ENCODE measurements around the gene NLRP1.

NLRP1 gene

DNA sequence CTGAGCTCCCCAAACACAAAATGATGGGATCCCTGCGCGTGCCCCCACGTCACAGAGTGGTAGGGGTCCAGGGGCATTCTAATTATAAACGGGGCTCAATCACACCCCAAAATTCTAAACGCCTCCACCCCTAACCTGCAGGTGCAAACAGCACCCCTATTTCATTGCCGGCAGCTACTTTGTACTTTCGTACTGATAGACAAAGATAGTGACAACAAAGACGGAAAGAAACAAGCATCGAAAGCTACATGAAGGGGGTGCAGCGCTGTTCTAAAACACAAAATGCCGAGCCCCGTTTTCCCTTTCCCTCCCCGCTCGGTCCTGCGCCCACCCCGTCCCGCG is 84.1 kb downstream of the NLRP1 start:
- Histone ChIP-seq H3K4me3 (peak overlapping the region; percentile 94), H3K27ac (peak overlapping the region; percentile 89), H3K9ac (ENCODE audit: insufficient read length) (peak overlapping the region; percentile 70), H3K36me3 (ENCODE audit: insufficient read depth, low read length) (no peaks in the 10 kb centered on the region), H3K9me3 (ENCODE audit: low read depth, low read length) (no peaks in the 10 kb centered on the region)
- no peak for TF ChIP-seq FOXP2 (optimal IDR thresholded peaks at IDR 0.05; ENCODE audit: control extremely low read depth, extremely low read length, insufficient read depth)
- TF ChIP-seq POLR2AphosphoS5 (IDR thresholded peaks at IDR 0.05; ENCODE audit: borderline replicate concordance, low read depth, low read length) = no peak
- no peak for TF ChIP-seq EZH2 (IDR thresholded peaks at IDR 0.05)
- DNase-seq (ENCODE audit: low read depth, low spot score) = no peak

DNA sequence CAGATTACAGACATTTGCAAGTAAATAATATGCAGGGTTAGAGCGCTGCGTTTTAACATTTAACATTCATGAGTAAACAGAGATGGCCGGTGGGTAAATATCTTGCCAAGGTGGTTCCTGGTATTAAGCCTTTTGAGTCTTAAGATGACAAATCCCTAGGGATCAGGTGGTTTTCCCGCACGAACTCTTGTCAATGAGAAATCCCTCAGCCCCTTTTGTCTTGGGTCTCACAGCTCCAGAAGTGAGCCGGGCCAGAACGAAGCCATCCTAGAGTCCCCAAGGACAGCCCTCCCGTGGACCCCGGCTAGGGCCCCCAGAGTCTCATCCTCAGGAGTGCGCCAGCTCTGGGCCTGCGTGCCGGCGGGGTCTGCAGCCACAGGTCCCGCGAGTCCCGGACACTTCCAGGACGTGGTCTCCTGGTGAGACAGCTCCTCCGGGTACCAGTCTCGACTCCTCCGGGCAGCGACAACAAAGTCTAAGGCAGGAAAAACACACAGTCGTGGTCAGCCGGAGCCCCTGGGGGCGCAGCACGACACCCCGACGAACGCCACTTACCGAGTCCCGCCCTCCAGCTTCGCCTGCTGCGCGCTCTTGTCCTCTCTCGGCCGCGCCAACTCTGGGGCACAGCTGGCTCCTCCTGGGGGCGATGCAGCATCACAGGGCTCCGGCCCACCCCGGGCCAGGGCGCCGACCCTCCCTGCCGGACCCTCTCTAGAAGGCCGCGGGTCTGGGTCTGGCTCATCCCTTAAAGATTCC is 84.7 kb downstream of the NLRP1 start:
- H3K9me3 ChIP-seq (ENCODE audit: low read depth, low read length) = peaks cover under 1% of the 10 kb centered on the region; the same call in 1 of the 2 replicates
- TF ChIP-seq FOXP2 (optimal IDR thresholded peaks at IDR 0.05; ENCODE audit: control extremely low read depth, extremely low read length, insufficient read depth) (no peak), EZH2 (IDR thresholded peaks at IDR 0.05) (no peak), POLR2AphosphoS5 (IDR thresholded peaks at IDR 0.05; ENCODE audit: borderline replicate concordance, low read depth, low read length) (no peak)
- H3K36me3 ChIP-seq (ENCODE audit: insufficient read depth, low read length) = no peaks in the 10 kb centered on the region
- DNase-seq (ENCODE audit: low read depth, low spot score) = no peak
- peak overlapping the region; percentile 94 for H3K4me3 ChIP-seq
- peak overlapping the region; percentile 70 for H3K9ac ChIP-seq (ENCODE audit: insufficient read length)
- H3K27ac ChIP-seq = no peak overlapping the region

DNA sequence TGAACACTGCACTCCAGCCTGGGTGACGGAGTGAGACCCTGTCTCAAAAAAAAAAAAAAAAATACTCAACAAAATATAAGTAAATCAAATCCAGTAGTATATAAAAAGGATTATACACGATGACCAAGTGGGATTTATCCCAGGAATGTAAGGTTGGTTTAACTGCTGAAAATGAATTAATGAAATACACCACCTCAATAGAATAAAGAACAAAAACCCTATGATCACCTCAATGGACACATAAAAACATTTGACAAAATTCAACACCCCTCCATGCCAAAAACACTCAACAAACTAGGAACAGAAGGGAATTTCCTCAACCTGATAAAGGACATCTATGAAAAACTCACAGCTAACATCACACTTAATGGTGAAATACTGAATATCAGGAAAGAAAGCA is 91.3 kb downstream of the NLRP1 start:
- Histone ChIP-seq H3K27ac (no peak overlapping the region), H3K4me3 (no peak overlapping the region)
- TF ChIP-seq FOXP2 (optimal IDR thresholded peaks at IDR 0.05; ENCODE audit: control extremely low read depth, extremely low read length, insufficient read depth) = no peak
- TF ChIP-seq POLR2AphosphoS5 (IDR thresholded peaks at IDR 0.05; ENCODE audit: borderline replicate concordance, low read depth, low read length) = no peak
- no peak for TF ChIP-seq EZH2 (IDR thresholded peaks at IDR 0.05)

DNA sequence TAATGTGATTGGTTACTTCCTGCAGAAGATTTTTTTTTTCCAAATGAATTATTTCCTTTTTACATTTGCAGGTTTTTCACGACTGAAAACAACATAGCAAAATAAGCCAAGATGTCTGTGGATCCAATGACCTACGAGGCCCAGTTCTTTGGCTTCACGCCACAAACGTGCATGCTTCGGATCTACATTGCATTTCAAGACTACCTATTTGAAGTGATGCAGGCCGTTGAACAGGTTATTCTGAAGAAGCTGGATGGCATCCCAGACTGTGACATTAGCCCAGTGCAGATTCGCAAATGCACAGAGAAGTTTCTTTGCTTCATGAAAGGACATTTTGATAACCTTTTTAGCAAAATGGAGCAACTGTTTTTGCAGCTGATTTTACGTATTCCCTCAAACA is 95.6 kb downstream of the NLRP1 start:
- DNase-seq (ENCODE audit: low read depth, low spot score) = no peak

More for the DNA sequence above, 91.3 kb downstream of the NLRP1 start:
- no peak for DNase-seq (ENCODE audit: low read depth, low spot score)
- H3K9ac ChIP-seq (ENCODE audit: insufficient read length) = no peak overlapping the region
- peaks cover 30% of the 10 kb centered on the region for H3K36me3 ChIP-seq (ENCODE audit: insufficient read depth, low read length)
- H3K9me3 ChIP-seq (ENCODE audit: low read depth, low read length) = peaks cover 13% of the 10 kb centered on the region; the same call in 1 of the 2 replicates

DNA sequence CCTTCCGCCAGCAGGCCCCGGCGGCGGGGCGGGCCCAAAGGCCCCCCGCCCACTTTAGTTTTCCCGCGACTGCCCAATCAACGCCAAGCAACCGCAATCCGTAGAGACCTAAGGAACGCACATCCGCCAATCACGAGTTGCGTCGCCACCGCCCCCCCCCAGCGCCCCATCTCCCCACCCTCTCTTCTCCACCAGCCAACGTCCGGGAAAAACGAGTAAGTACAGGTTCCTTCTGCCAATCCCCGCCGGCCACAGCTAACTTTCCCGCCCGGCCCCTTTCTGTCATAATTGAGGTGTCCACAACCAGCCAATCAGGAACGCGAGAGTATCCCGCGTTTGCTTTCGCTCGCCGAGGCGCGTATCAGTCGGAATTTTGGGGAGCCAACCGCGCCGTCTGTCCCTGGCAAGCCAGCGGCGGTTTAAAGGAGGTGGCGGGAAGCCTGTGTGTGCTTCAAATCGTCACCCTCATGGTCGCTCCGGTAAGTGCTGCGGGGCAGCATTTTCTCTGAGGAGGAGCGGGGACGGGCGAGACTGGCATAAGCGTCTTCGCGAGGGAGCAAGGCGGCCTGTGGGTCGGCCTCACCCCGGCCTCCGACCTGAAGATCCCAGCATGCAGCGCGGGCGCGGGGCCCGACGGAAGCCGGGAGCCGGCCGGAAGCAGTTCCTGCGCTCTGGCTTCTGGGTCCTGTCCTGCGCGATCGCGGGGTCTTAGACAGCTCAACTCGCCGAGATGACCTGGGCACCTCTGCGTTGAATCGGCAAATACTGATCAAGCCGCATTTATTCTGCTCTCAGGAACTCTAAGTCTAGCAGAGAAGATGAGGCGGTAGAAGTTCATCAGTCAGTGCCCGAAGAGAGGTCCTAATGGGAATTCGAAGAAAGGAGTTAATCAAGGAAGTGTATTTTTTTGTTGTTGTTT is 97.8 kb downstream of the NLRP1 start, which contains the start of gene MIS12:
MIS12 (plus strand) TSS at position 361 of the 919 bp plus-strand sequence. CDS start 2,297 bp downstream, outside the sequence.
- H3K9me3 ChIP-seq (ENCODE audit: low read depth, low read length) = peaks cover 10% of the 10 kb centered on the region; the same call in 1 of the 2 replicates
- peak within 1 kb of the TSS; percentile 94 for H3K4me3 ChIP-seq
- H3K9ac ChIP-seq (ENCODE audit: insufficient read length) = peak within 1 kb of the TSS; percentile 88
- peaks cover 72% of the 10 kb centered on the region for H3K36me3 ChIP-seq (ENCODE audit: insufficient read depth, low read length)
- TF ChIP-seq POLR2AphosphoS5 (IDR thresholded peaks at IDR 0.05; ENCODE audit: borderline replicate concordance, low read depth, low read length) = peak; percentile 73; the same call in 1 of the 2 replicates
- no peak for TF ChIP-seq EZH2 (IDR thresholded peaks at IDR 0.05)
- DNase-seq (ENCODE audit: low read depth, low spot score) = peak; percentile 83
- peak within 1 kb of the TSS; percentile 96 for H3K27ac ChIP-seq

More for the DNA sequence above, 95.6 kb downstream of the NLRP1 start:
- H3K9me3 ChIP-seq (ENCODE audit: low read depth, low read length) = peaks cover 10% of the 10 kb centered on the region; the same call in 1 of the 2 replicates
- no peak overlapping the region for H3K27ac ChIP-seq
- H3K4me3 ChIP-seq = no peak overlapping the region
- H3K9ac ChIP-seq (ENCODE audit: insufficient read length) = no peak overlapping the region
- TF ChIP-seq POLR2AphosphoS5 (IDR thresholded peaks at IDR 0.05; ENCODE audit: borderline replicate concordance, low read depth, low read length) (no peak), EZH2 (IDR thresholded peaks at IDR 0.05) (no peak), FOXP2 (optimal IDR thresholded peaks at IDR 0.05; ENCODE audit: control extremely low read depth, extremely low read length, insufficient read depth) (no peak)
- H3K36me3 ChIP-seq (ENCODE audit: insufficient read depth, low read length) = peaks cover 51% of the 10 kb centered on the region

DNA sequence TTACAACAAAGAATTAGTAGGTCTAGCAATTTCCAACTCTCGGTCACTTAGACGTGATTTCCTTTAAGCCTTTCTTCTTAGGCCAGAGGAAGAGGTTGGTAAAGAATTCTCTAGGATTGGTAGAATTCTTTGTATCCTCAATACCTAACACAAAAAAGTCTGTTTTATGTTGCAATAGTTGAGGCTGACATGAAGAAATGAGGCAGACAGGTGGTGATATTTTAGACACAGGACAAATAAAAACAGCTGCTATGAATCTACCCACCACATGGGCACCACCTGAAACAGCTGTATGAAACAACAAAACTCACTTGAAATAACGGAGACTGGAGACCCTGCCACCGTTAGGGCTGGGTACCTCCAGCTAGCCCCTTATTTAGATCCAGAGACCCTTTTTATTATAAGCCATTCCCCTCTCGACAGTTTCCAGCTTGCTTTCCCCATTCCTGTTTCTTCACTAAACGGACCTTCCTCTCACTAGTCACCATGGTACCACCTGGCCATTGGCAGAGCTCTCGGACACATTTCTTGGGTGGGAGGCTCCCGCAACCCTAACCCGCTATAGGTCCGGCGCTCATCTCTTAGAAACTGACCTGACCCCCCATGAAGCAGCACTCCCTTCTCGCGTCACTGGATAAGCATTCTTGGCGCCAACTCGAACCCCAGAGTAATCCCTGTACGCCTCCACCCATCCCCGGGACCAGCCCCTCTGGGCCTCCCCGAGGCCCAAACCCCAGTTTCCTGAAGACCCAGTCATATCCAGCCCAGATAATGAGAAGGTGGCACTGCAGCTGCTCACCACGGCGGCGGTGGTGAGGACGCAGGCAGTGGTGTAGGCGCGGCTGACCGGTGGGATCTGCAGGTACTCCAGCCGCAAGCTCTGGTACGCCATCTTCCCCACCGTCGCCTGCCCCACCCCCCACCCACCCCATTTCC is 98.8 kb downstream of the NLRP1 start, which contains the start of gene DERL2:
DERL2 (minus strand) TSS at position 909 of the 936 bp plus-strand sequence; CDS start at position 892, 17 bp downstream.
- Histone ChIP-seq H3K27ac (peak within 1 kb of the TSS; percentile 96), H3K36me3 (ENCODE audit: insufficient read depth, low read length) (peaks cover 77% of the 10 kb centered on the region), H3K4me3 (peak within 1 kb of the TSS; percentile 94), H3K9me3 (ENCODE audit: low read depth, low read length) (peaks cover 10% of the 10 kb centered on the region; the same call in 1 of the 2 replicates), H3K9ac (ENCODE audit: insufficient read length) (peak within 1 kb of the TSS; percentile 88)
- no peak for DNase-seq (ENCODE audit: low read depth, low spot score)
- no peak for TF ChIP-seq EZH2 (IDR thresholded peaks at IDR 0.05)
- TF ChIP-seq FOXP2 (optimal IDR thresholded peaks at IDR 0.05; ENCODE audit: control extremely low read depth, extremely low read length, insufficient read depth) = no peak
- no peak for TF ChIP-seq POLR2AphosphoS5 (IDR thresholded peaks at IDR 0.05; ENCODE audit: borderline replicate concordance, low read depth, low read length)

DNA sequence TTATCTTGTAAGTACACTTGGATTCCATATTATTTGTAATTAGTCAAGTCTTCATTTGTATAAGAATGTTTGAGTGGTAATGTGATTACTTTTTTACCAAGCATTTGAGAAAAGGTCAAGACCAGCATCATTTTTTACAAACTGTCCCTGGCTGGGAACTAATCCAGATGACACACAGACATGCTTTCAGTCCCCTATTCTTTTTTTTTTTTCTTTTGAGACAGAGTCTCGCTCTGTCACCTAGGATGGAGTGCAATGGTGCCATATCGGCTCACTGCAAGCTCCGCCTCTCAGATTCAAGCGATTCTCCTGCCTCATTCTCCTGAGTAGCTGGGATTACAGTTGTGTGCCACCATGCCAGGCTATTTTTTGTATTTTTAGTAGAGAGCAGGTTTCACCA is 102.9 kb downstream of the NLRP1 start:
- no peak for TF ChIP-seq EZH2 (IDR thresholded peaks at IDR 0.05)
- no peak for DNase-seq (ENCODE audit: low read depth, low spot score)
- Histone ChIP-seq H3K9me3 (ENCODE audit: low read depth, low read length) (peaks cover 6% of the 10 kb centered on the region; the same call in 1 of the 2 replicates), H3K36me3 (ENCODE audit: insufficient read depth, low read length) (peaks cover 82% of the 10 kb centered on the region), H3K4me3 (no peak overlapping the region), H3K27ac (no peak overlapping the region), H3K9ac (ENCODE audit: insufficient read length) (no peak overlapping the region)
